HG02840 (cell line): Measurements from ENCODE around the gene IKZF3.

Experiments
- ATAC-seq: cut with Tn5 transposase; IDR thresholded peaks from one replicate; pipeline ENCODE4 v1.9.1; 2021; ENCODE audit warnings: mild to moderate bottlenecking, moderate library complexity, moderate number of reproducible peaks; ENCODE audit not compliant: unreplicated experiment, low FRiP score

The IKZF3 gene

DNA sequence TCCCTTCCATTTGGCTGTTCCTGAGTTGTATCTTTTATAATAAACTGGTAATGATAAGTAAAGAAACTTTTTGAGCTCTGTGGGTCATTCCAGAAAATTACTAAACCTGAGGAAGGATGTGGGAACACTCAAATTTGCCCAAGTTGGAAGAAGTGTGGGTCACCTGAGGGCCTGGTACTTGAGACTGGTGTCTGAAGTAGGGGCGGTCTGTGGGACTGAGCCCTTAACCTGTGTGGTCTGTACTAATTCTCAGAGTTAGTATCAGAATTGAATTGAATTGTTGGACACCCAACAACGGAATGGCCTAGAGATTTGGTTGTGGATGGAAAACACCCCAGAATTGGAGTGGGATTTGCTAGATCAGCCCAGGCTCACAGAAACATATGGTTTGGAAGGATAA is 43.1 kb downstream of the IKZF3 start:
- ATAC-seq = no peak

DNA sequence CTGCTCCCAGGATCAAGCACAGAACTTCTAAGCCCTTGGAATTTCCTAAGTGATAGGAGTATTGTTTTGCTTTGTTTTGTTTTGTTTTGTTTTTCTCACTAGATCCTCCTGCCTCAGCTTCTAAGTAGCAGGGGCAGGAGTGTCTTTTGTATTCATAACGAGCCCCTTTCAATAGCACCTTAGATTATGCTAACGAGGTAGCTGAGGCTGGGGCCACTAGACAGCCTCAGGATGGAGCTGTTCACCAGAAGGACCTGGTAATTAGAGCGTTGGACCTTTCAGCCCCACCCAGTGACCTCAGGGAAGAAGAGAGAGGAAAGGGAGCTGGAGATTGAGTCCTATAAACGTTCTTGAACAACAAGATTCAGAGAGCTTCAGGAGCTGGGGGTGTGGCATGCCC is 43.6 kb downstream of the IKZF3 start:
- no peak for ATAC-seq

DNA sequence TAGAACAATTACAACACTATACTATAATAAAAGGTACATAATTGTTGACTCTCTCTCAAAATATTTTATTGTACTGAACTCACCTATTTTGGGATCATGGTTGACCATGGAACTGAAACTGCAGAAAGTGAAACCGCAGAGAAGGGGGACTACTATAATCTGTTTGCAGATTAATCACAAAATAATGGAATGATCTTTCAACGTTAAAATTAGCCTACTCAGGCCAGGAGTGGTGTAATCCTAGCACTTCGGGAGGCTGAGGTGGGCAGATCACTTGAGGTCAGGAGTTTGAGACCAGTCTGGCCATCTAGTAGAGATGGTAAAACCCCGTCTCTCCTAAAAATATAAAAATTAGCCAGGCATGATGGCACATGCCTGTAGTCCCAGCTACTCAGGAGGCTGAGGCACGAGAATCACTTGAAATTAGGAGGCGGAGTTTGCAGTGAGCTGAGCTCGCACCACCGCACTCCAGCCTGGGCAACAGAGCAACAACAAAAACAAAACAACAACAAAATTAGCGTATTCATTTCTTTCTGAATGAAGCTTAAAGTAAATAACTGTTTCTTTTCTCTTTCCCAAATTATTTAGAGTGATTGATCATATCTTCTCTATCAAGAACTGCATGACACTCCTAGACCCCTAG is 45.6 kb downstream of the IKZF3 start:
- no peak for ATAC-seq

GRCh38 chr17:39816272-39816671 is 47.8 kb downstream of the IKZF3 start:
- ATAC-seq = no peak

GRCh38 chr17:39814497-39814896 is 49.6 kb downstream of the IKZF3 start:
- ATAC-seq = no peak

DNA sequence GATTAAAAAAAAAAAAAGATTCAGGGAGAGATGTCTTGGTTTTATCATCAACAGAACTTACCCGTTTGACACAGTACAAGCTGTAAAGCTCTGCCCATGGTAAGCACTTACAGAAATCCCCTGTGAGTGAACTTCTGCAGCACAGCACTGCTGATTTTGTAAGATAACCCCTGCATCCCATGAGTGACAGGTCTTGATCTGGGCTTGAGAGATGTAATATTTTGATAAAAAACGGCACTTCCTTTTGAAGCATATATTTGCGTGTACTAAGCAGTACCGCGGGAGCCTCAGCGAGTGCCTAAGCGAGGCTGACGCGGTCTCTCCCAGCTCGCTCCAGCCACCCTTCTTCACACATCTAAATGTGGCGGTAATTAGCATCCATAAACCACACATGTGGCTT is 50.5 kb downstream of the IKZF3 start:
- ATAC-seq = no peak

DNA sequence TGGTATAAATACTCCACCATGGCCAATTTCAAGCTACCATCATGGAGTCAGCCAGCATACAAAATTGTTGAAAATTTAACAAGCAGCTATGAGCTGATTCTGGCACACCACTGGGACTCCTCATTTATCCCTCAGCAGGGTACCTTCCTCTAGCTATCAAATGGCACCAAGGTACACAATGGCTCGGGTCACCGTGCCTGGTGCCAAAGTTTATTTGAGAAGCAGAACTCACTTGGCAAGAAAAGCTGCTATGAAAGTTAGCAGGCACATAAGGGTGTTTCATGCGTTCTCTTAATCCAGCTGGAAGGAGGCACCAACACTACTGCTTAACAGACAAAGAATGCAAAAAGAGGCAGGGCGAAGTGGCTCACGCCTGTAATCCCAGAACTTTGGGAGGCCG is 51.6 kb downstream of the IKZF3 start:
- ATAC-seq = no peak

- ATAC-seq = no peak
Observed at GRCh38 chr17:39810939-39811728, 53.0 kb downstream of the IKZF3 start.

- ATAC-seq = no peak
Observed at GRCh38 chr17:39809221-39809620, 54.9 kb downstream of the IKZF3 start.

DNA sequence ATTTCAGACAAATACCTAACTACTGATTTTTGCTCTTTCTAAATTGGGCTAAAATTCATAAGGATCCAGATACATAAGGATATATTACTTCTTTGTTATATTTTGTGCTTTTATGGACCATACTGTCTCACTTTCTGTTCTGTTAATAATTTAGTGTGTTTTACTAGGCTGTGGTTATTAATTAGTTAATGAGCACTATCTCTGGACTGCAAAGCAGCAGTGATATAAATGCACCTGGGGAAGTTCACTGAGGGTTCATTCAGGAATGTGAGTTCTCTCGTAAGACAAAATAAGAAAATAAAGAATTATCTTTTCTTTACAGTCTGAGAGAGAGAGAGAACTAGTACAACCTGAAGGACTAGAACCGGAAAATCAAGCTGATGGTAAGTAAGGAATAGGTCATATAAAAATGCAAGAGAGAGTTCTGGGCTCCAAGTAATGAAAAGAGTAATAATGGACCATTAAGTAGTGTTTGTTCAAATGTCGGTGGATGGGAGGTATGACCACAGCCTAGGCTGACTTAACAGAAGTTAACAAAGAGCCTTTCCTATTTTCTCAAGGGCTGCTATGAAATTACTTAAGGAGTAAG is 55.6 kb downstream of the IKZF3 start:
- no peak for ATAC-seq

DNA sequence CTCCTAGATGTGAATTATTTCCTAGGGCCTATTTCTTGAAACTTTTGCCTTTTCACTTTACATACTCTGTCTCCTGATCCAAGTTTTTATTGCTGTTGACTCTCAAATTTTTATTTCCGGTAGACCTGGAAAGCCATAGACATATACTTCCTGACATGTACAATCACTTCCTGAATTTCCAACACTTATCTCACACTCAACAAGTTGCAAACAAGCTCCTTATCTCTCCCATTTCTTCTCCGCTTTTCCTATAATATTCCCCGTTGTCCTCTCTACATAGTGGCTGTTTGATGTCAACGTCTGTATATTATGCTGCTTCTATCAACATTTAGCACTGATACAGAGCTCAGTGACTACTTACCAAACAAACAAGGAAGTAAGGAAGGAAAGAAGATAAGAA is 59.3 kb downstream of the IKZF3 start:
- ATAC-seq = no peak

GRCh38 chr17:39801055-39801454 is 63.1 kb downstream of the IKZF3 start:
- ATAC-seq = no peak

DNA sequence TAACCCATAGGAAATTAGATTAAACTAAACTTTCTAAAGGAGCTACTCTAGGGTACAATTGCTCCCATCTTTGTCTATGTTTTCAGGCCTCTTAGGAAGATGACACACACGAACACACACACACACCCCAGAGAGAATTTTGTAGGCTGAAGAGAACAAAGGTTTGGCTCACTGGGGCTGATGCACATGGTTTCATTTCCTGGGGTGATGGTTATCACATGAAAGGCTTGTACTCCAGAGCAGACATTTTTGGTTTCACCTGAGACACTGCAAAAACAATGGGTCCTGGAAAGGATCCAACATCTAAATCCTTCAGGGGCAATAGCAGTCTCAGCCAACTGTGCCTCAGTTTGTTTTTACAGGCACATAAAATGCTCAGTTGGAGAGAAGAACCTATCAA is 63.6 kb downstream of the IKZF3 start:
- no peak for ATAC-seq

GRCh38 chr17:39799395-39799794 is 64.7 kb downstream of the IKZF3 start:
- no peak for ATAC-seq

- ATAC-seq = peak; percentile 72
Observed at GRCh38 chr17:39794249-39794970, 69.7 kb downstream of the IKZF3 start.

- no peak for ATAC-seq
Observed at GRCh38 chr17:39793301-39793872, 70.7 kb downstream of the IKZF3 start.

DNA sequence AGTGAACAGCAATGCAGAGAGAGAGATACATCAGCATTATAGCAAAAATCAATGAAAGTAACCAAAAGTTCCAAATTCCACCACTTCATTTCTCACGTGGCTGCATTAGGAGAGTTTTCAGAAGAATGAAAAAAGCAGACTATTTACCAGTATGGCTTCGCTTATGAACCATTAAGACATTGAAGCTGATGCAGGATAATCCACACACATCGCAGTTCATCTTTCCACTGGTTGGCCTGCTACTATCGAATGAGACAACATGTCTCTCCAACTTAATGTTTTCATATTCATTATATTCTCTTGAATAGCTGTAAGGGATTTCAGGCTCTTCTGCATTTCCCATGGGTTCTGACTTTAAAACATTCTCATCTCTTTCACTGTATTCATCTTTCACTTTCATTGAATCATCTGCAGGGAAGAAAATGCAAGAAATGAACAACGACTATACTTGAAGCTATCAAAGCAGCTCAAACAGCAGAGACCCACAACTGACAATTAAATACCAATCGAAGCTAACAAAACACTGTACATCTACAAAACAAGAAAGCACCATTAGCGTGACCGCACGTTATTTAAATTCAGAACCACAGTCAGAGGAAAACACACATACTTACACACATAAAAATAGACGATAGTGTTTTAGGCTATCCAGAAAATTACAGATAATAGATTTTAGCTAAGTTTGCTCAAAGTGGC is 71.4 kb downstream of the IKZF3 start:
- no peak for ATAC-seq

- ATAC-seq = no peak
Observed at GRCh38 chr17:39791111-39791992, 72.8 kb downstream of the IKZF3 start.

DNA sequence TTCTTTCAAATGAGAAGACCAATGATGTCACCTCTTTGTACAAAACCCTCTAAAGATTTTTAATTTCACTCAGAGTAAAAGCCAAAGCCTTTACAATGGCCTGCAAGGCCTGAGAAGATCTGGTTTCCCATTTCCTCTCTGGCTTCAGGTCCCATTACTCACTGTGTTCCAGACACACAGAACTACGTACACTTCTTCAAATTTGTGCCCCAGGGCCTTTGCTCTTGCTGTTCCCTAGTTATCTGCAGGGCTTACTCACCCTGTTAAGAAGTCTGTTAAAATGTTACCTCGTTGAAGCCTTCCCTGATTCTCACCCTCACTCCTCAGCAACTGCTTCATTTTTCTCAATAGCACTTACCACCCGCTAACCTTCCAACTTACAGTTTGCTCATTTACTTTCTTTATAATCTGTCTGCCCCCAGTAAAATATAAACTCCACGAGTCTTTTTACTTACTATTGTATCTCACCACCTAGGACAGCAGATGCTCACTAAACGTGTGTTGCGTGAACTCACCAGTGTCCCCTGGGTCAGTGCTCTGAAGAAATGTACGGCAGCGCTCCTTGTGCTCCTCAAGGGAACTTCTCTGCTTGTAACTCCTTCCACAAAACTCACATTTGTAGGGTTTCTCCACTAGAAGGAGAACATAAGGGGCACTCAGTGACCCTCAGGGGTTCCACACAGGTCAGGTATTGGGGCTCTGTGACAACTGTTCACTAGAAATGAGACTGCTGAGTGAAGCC is 76.2 kb downstream of the IKZF3 start:
- no peak for ATAC-seq
